ENCODE results near the gene ARL6IP4.

GRCh38 chr12:122988612-122989212, 8.2 kb downstream of the ARL6IP4 start:
- TF ChIP-seq CTCF (IDR thresholded peaks at IDR 0.05) (no peak), POLR2A (IDR thresholded peaks at IDR 0.05) (no peak)
